BLaER1 treated with 17β-estradiol and CSF1 and Interleukin-3, amounts not matched to agents 10 nM and 100 nM (cell line): ENCODE data around the gene GBX1.

ENCODE experiments used
- H3K27ac ChIP-seq, 11 experiments: shearing (Covaris generic); formaldehyde crosslinking; 2 replicates each; pipeline ENCODE4 v1.8.1; 2022
- H3K27me3 ChIP-seq, 11 experiments: shearing (Covaris generic); formaldehyde crosslinking; 2 replicates each; pipeline ENCODE4 v1.8.1; 2022
- H3K36me3 ChIP-seq, 11 experiments: shearing (Covaris generic); formaldehyde crosslinking; 2 replicates each; pipeline ENCODE4 v1.8.1; 2022
- H3K4me1 ChIP-seq, 10 experiments: shearing (Covaris generic); formaldehyde crosslinking; 2 replicates each; pipeline ENCODE4 v1.8.1; 2022
- H3K4me2 ChIP-seq, 11 experiments: shearing (Covaris generic); formaldehyde crosslinking; 2 replicates each; pipeline ENCODE4 v1.8.1; 2022
- H3K4me3 ChIP-seq, 10 experiments: shearing (Covaris generic); formaldehyde crosslinking; 2 replicates each; pipeline ENCODE4 v1.8.1; 2022
- H3K9ac ChIP-seq, 11 experiments: shearing (Covaris generic); formaldehyde crosslinking; 2 replicates each; pipeline ENCODE4 v1.8.1; 2022
- H3K9me3 ChIP-seq, 11 experiments: shearing (Covaris generic); formaldehyde crosslinking; replicated peaks in 1 of 11; 2 replicates each; pipeline ENCODE4 v1.8.1; 2022
- H4K20me1 ChIP-seq, 11 experiments: shearing (Covaris generic); formaldehyde crosslinking; 2 replicates each; pipeline ENCODE4 v1.8.1; 2022
- Cebpa-rat ChIP-seq, 11 experiments: shearing (Covaris generic); IDR thresholded peaks; 2 replicates each; pipeline ENCODE4 v1.8.1; 2022

The GBX1 gene

DNA sequence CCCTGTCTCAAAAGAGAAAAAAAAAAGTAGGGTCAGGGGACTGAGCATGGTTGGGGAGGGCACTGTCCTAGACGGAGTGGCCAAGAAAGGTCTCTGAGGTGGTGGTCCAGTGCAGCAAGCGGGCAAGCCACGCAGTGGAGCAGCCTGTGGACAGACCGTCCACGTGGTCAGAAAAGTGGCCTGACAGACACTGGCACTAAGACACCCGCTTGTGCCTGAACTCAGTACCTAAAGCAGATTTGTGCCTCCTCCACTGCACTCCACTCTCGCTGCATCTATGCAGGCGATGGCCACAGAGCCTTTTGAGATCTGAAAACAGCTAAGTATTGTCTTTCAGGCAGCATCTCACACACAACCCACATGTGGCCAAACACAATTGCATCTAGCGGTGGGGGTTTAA, 10.7 kb upstream of the GBX1 start:
- no peaks in the 10 kb centered on the region for H3K4me1 ChIP-seq
- peaks cover 0 to 2% (median 0%) of the 10 kb centered on the region in 11 experiments; a peak in 2 of 22 replicates for H3K27me3 ChIP-seq
- no peak for TF ChIP-seq Cebpa-rat (IDR thresholded peaks at IDR 0.05)
- peaks cover 0 to 5% (median 0%) of the 10 kb centered on the region in 11 experiments; a peak in 3 of 22 replicates for H4K20me1 ChIP-seq
- H3K9me3 ChIP-seq: peaks cover 0 to 19% (median 16%) of the 10 kb centered on the region in 11 experiments; a peak in 20 of 22 replicates
- H3K4me3 ChIP-seq: no peak overlapping the region
- no peaks in the 10 kb centered on the region for H3K36me3 ChIP-seq
- no peak overlapping the region for H3K4me2 ChIP-seq
- no peak overlapping the region for H3K9ac ChIP-seq
- no peak overlapping the region for H3K27ac ChIP-seq

DNA sequence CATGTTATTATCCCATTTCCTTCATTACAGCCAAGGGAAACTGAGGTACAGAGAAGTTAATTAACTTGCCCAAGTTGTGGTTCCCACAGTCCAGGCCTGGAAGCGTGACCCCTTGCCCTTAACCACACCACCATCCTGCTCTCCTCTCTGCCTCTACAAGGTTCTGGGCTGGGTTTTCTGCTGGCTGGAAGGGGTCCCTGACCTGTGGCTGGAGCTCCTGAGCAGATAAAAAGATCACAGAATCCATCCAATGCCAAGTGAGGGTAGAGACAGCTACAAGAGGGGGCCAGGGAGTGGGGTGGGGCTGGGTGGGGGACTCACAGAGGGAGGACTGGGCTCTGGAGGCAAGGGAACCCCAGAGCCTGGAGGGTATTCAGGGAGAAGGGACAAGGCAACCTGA, 9.8 kb upstream of the GBX1 start:
- H3K4me3 ChIP-seq: no peak overlapping the region
- H4K20me1 ChIP-seq: peaks cover 0 to 5% (median 0%) of the 10 kb centered on the region in 11 experiments; a peak in 3 of 22 replicates
- no peak for TF ChIP-seq Cebpa-rat (IDR thresholded peaks at IDR 0.05)
- no peaks in the 10 kb centered on the region for H3K36me3 ChIP-seq
- H3K4me1 ChIP-seq: no peaks in the 10 kb centered on the region
- peaks cover 0 to 4% (median 1%) of the 10 kb centered on the region in 11 experiments; a peak in 16 of 22 replicates for H3K27me3 ChIP-seq
- no peak overlapping the region for H3K9ac ChIP-seq
- peaks cover 0 to 24% (median 21%) of the 10 kb centered on the region in 11 experiments; a peak in 20 of 22 replicates for H3K9me3 ChIP-seq
- H3K4me2 ChIP-seq: no peak overlapping the region
- H3K27ac ChIP-seq: no peak overlapping the region

DNA sequence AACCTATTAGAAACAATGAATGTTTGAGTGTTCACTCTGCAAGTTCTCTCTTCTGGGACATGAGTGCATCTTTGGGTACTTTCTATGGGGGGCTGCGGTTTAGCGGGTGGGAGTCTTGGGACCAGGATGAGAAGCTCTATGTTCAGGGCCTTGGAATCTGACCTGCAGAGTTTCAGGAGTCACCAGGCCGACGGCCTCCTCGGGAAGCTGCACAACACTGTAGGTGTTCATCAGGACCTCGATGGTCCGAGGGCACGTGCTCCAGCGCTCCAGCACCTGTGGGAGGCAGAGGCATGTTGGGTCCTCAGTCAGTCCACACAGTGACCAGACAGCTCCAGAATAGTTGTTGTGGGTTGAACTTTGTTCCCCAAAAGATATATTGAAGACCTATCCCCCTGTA, 8.9 kb upstream of the GBX1 start:
- peaks cover 0 to 5% (median 0%) of the 10 kb centered on the region in 11 experiments; a peak in 3 of 22 replicates for H4K20me1 ChIP-seq
- H3K4me1 ChIP-seq: no peaks in the 10 kb centered on the region
- no peak for TF ChIP-seq Cebpa-rat (IDR thresholded peaks at IDR 0.05)
- H3K4me3 ChIP-seq: no peak overlapping the region
- no peaks in the 10 kb centered on the region for H3K36me3 ChIP-seq
- H3K27ac ChIP-seq: no peak overlapping the region
- peaks cover 0 to 24% (median 21%) of the 10 kb centered on the region in 11 experiments; a peak in 20 of 22 replicates for H3K9me3 ChIP-seq
- no peak overlapping the region for H3K9ac ChIP-seq
- no peak overlapping the region for H3K4me2 ChIP-seq
- peaks cover 4 to 13% (median 10%) of the 10 kb centered on the region in 11 experiments; a peak in 20 of 22 replicates for H3K27me3 ChIP-seq

DNA sequence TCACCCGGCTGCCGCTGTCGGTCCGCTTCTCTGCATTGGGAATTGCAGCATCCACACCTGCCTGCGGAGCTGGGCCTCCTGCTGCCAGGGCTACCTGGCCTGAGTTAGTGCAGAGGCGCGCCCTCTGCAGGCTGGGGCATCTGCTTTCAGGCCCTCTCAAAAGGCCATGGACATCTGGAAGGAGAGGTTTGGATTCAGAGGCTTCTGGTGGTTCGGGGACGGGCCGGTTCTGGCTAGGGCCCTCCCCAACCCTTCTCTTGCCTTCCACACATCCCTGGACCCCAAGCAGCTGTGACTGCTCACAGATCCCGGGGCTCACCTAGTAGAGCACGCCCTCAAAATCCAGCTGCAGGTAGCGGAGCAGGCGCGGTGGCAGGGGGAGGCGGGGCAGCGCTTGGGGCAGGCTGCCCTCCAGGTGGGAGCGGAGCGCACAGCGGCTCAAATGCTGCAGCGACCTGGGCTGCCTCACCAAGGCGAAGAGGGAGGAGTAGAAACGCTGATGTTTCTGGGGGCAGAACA, 8.4 kb upstream of the GBX1 start:
- Histone ChIP-seq H3K4me1 (no peaks in the 10 kb centered on the region), H3K27ac (no peak overlapping the region), H3K27me3 (peaks cover 7 to 19% (median 16%) of the 10 kb centered on the region in 11 experiments; a peak in 20 of 22 replicates), H4K20me1 (peaks cover 0 to 5% (median 0%) of the 10 kb centered on the region in 11 experiments; a peak in 3 of 22 replicates), H3K4me3 (no peak overlapping the region), H3K9ac (no peak overlapping the region), H3K9me3 (peaks cover 0 to 24% (median 21%) of the 10 kb centered on the region in 11 experiments; a peak in 20 of 22 replicates), H3K36me3 (no peaks in the 10 kb centered on the region), H3K4me2 (no peak overlapping the region)
- TF ChIP-seq Cebpa-rat (IDR thresholded peaks at IDR 0.05): no peak

DNA sequence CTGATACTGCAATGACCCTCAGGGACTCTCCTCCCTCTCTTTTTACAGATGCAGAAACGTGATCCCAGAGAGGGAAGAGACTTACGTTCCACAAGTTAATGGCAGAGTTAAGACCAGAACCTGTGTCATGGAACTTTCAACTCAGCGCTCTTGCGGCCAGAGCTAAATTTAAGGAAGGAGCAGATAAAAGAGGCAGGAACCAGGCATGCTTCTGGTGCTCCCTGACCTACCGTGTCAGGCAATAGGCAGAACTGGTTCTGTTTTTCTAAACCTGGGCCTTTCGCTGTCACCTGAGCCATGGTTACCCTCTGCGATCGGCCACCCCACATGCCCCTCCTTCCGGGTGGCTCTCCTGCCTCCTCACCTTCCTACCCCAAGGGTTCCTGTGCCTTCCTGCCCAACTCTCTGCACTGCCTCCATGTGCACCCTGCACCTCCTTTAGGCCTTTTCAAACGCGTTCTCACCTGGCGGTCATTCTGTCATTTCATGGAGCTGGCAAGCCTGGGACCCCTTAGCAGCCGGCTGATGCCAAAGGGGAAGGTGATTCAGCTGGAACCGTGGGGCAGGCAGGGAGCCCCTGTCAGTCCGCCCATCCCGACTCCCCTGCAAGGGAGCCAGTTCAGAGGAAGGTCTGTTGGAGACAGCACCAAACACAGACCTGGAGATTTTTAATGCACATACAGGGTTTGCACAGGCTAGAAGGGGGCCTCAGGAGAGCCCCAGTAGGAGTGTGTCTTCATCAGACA, 7.7 kb upstream of the GBX1 start:
- Histone ChIP-seq H4K20me1 (peaks cover 0 to 5% (median 0%) of the 10 kb centered on the region in 11 experiments; a peak in 3 of 22 replicates), H3K9me3 (peaks cover 0 to 24% (median 21%) of the 10 kb centered on the region in 11 experiments; a peak in 20 of 22 replicates), H3K27me3 (peaks cover 11 to 25% (median 22%) of the 10 kb centered on the region in 11 experiments; a peak in 21 of 22 replicates), H3K4me3 (no peak overlapping the region), H3K4me1 (no peaks in the 10 kb centered on the region), H3K9ac (no peak overlapping the region), H3K27ac (no peak overlapping the region), H3K36me3 (no peaks in the 10 kb centered on the region), H3K4me2 (no peak overlapping the region)
- TF ChIP-seq Cebpa-rat (IDR thresholded peaks at IDR 0.05): no peak

DNA sequence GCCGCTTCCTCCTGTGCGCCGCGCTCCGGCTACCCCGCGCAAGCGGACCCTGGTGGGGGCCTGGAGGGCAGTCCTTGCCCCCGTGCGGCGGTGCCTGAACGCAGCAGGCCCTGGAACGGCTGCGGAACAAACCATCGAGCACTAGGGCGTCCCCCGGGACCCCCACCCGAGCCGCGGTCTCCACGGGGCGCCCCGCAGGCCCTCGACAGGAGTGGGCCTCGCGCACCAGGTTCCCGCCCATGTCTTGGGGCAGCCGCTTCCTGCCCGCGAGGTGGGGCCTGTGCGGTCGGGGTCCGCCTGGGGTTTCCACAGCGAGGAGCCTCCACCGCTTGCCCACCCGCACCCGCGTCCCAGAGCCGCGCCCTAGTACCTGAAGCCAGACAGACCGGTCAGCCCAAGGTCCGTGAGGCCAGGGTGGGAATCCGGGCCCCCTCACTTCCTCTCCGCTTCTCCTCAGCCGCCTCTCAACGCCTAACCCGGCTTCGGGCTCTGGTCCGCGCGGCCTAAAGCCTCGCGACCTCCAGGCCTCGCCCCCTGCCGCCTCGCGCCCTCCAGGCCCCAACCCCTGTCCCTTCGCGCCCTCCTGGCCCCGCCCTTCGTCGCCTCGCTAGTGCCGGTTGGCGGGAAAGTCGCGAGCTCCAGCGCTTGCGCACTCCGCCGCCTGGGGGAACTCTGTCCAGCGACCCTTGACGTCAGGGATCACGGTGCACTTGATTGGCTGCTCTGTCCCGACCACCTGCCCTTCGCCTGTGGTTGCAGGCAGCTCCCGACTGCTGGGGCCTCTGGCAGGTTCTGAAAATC, 7.0 kb upstream of the GBX1 start:
- Histone ChIP-seq H3K27me3 (peaks cover 19 to 33% (median 30%) of the 10 kb centered on the region in 11 experiments), H3K4me1 (no peaks in the 10 kb centered on the region), H3K36me3 (no peaks in the 10 kb centered on the region)

DNA sequence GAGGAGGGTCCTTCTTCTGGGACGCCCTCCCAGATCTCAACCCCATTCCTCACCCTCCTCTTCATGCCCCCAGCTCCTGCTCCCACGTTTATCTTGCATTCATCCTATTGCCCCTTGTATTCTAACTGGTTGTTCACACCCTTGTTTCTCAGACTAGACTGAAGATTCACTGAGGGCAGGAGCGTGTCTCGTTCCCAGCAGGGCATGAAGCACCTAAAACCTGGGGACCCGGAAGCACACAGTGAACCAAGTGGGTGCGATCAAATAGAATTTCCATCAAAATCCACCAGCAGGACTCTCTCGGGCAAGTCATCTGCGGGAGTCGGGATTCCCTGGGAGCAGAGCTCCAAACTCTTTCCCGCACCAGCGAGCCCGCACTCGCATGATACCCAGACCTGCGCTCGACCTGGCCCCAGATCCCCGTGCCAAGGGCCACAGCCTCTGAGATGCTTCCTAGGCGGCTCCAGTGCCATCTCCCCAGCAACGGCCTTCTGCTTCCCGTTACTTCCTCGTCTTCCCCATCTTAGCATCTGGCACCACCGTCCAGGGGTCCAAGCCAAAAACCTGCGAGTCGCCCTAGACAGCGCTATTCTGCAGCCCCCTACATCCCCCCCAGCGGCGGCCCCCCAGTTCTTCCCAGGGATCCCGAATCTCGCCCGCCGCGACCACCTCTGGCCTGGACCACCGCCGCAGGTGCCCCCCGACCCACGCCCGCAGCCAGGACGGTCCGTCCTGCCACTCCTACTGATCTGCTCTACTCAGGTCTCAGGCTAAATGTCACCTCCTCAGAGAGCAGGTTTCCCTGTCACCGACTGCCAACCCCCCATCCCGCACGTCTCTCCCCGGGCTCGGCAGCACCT, 6.1 kb upstream of the GBX1 start:
- Histone ChIP-seq H4K20me1 (peaks cover 0 to 5% (median 0%) of the 10 kb centered on the region in 11 experiments; a peak in 4 of 22 replicates), H3K27me3 (peaks cover 27 to 41% (median 38%) of the 10 kb centered on the region in 11 experiments), H3K9me3 (peaks cover 0 to 24% (median 21%) of the 10 kb centered on the region in 11 experiments; a peak in 20 of 22 replicates), H3K9ac (no peak overlapping the region), H3K4me1 (no peaks in the 10 kb centered on the region), H3K27ac (no peak overlapping the region), H3K4me3 (no peak overlapping the region), H3K36me3 (no peaks in the 10 kb centered on the region), H3K4me2 (no peak overlapping the region)
- no peak for TF ChIP-seq Cebpa-rat (IDR thresholded peaks at IDR 0.05)

More for the DNA sequence above, 7.0 kb upstream of the GBX1 start:
- no peak overlapping the region for H3K4me3 ChIP-seq
- peaks cover 0 to 5% (median 0%) of the 10 kb centered on the region in 11 experiments; a peak in 4 of 22 replicates for H4K20me1 ChIP-seq
- H3K9ac ChIP-seq: no peak overlapping the region
- H3K27ac ChIP-seq: no peak overlapping the region
- no peak for TF ChIP-seq Cebpa-rat (IDR thresholded peaks at IDR 0.05)
- H3K4me2 ChIP-seq: no peak overlapping the region
- peaks cover 0 to 24% (median 21%) of the 10 kb centered on the region in 11 experiments; a peak in 20 of 22 replicates for H3K9me3 ChIP-seq
